Fibroblast of skin of scalp (primary cell): ENCODE results near the gene RIOK3. TPM values are rescaled to one million over a fixed set of nuclear protein-coding genes. Genes with fewer than 3 reads are reported as not detected.
"Not testable (repeated sequence)": the region's sequence is repeated elsewhere in the genome, so short reads cannot be mapped to it uniquely, and the experiment has no call there.

Experiments used
- DNase-seq: peaks from one replicate; pipeline ENCODE4 v3.0.0-alpha.2; 2013
- polyA plus RNA-seq, 2 experiments: library from polyadenylated mRNA; unstranded; fragments of 120-200 nt; gene quantifications; one replicate each; pipeline ENCODE4 v1.2.1, GENCODE V29; 2013; ENCODE audit not compliant: insufficient read length in 2 of 2

The RIOK3 gene, protein sequence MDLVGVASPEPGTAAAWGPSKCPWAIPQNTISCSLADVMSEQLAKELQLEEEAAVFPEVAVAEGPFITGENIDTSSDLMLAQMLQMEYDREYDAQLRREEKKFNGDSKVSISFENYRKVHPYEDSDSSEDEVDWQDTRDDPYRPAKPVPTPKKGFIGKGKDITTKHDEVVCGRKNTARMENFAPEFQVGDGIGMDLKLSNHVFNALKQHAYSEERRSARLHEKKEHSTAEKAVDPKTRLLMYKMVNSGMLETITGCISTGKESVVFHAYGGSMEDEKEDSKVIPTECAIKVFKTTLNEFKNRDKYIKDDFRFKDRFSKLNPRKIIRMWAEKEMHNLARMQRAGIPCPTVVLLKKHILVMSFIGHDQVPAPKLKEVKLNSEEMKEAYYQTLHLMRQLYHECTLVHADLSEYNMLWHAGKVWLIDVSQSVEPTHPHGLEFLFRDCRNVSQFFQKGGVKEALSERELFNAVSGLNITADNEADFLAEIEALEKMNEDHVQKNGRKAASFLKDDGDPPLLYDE
- 62.7 TPM for polyA plus RNA-seq (2013, experiment 1 of 2; ENCODE audit: insufficient read length)
- 74.0 TPM for polyA plus RNA-seq (2013, experiment 2 of 2; ENCODE audit: insufficient read length)

DNA sequence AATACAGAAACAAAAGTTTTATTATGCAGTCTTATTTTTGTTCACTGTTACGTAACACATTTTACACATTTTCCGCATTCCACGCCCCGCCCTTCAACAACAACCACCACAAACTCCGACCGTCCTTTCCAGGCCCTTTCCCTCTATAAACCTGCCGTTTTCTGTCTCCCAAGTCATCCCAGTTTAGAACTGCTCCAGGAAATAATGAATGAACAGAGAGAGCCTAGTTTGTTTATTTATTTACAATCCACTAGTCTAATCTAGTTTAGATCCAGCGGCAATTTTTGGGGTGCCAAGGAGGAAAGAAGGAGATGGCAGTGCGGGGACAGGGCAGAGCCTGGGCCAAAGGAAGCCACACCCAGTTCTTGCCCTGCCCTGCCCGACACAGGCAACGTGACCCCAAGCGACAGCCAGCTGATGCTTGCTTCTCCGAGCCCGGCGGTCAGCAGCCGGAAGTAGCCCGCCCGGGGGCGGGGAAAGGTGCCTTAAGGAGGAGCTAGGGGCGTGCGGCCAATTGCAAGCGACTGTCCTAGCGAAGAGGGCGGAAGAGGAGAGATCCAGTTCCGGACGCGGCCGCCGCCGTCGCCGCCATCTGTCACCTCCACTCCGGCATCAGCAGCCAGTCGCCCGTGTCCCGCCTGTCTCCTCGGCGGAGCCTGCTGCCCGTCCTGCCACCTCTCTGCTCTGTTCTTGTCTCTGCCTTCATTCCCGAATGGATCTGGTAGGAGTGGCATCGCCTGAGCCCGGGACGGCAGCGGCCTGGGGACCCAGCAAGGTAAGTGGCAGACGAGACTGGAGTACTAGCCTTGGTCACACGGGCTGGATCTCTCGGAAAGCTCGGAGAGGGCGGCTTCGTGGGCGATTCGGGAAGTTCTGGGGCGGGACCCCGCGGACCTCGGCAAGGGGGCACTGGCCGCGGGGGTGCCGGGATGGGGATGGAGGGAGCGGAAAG is at the start of gene RIOK3:
Gene RIOK3, plus strand, starts transcription at position 560 of the 952 bp plus-strand sequence. Its CDS starts 153 bp downstream, at position 713.
- peak; percentile 96 for DNase-seq

DNA sequence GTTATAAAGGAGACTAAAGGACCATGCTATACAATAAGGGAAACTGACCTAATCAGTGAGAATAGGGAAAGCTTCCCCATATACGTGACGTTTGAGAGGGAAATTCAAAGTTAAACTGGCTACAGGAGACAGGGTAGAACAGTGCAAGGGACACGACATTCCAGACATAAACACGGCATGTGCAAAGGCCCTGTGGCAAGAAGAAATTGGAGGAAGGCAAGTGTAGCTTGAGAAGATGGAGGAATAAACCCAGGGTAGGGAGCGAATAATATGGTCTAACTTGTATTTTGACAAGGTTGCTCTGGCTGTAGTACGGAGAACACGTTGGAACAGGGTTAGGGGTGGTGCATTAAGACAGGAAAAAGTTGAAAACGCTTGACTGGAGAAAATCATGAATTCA is 49.8 kb upstream of the RIOK3 start:
- no peak for DNase-seq

DNA sequence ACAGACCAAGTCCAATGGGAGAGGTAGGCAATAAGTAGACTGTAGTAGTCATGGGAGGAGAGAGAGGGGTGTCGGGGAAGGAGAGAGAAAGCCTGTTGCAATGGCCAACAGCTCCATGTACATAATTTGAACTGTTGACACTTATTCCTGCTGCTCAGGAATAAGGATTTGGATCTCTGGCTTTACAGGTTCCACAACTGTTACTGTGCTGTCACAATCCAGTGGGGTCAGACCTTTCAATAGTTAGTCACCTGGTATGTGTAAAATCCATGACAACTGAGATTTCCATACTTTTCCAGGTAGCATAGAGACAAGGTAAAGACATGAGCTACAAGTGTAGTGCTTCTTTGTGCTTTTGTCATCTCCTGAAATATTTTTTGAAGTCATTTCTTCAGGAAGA is 47.5 kb upstream of the RIOK3 start:
- no peak for DNase-seq

DNA sequence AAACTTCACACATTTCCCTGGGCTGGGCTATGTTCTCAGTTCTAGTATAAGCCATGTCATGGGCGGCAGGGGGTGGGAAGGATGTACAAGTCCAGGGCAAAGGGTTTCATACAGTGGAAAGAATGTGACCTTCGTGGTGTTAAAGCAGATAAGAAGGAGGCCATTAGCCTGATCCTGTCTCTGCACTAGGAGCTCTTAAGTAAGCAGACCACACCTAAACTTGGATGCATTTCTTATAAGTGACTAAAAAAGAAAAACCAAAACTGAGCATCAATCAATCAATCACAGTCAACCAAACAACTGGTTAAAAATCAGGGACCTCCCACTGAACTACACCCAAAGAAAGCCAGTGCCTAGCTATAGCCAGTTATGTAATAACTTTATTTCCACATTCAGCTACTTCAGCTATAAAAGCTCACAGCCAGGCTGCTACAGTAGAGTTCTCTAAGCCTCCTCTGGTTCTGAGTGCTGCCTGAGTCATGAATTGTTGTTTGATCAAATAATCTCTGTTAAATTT is 46.8 kb upstream of the RIOK3 start:
- peak; percentile 17 for DNase-seq

DNA sequence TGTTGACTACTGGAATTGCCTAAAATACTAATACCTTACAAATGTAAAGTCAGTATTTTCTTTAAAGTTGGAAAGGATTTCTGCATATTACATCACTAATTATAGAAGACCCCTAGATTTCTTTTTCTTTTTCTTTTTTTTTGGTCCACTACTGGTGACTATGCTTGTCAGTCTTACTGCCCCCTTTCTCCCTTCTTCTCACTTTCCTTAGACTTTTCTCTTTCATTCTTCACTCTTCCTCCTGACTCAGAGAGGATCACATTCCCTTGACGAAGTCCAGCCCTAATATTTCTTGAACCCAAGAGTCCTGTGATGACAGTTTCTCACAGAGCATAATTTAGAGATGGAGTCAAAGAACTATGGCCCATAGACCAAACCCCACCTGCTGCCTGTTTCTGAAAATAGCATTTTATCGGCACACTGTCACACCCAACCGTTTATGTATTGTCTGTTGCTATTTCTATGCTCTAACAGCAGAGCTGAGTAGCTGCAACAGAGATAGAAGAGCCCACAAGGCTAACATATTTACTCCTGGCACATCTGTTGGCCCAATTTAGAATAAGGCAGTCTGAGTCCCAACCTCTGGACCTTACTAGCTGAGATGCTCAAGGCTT is 40.6 kb upstream of the RIOK3 start:
- DNase-seq = no peak

DNA sequence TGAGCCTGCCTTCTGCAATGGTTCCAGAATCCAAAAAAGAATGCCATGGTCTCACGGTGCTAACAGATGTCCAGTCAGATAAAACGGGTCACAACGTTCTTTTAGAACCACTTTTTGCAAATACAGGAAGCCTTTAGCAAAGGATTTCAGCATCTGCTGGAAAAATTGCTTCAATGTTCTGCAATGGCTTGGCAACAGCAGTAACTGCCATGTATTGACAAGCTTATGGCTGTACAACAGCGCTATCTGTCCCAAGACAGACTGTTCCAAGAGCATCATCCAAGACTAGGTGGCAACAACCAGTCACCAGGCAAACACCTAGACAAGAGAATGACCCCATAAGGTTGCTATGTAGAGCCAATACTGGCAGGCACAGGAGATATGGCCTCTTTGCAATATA is 37.6 kb upstream of the RIOK3 start:
- no peak for DNase-seq

DNA sequence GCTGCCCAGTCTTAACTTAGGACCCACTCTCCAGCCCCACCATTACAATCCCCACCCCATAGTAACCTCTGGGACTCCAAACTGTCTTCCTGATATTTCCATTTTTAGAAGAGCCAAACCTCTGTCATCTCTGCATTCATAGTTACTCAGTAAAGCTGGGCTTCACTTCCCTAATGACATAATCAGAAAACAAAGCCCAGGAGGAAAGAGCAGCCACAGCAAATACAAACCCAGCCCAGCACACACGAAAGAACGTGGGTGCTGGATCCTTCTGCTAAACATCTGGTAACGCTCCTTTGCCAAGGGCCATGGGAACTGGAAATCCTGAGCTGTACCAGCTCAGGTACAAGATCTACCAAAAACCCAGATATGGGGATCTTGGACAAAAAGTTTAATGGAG is 36.8 kb upstream of the RIOK3 start:
- no peak for DNase-seq

DNA sequence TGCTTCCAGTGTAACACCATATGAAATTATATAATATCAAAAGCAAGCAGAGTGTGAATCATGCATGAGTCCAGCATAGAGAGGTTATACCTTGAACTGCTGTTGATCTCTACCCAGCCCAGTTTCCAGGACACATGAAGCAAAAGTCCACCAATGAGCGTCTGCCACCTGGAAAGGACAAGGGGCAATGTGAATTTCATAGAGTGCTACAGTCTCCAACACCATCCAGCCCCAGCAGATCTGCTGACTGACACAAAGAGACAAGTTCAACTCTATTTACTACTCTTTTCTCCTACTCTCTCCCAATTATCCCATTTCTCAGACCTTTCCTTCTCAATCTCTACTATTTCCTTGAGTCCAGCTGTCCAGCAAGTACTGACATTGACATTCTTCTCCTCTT is 31.8 kb upstream of the RIOK3 start:
- DNase-seq = no peak

DNA sequence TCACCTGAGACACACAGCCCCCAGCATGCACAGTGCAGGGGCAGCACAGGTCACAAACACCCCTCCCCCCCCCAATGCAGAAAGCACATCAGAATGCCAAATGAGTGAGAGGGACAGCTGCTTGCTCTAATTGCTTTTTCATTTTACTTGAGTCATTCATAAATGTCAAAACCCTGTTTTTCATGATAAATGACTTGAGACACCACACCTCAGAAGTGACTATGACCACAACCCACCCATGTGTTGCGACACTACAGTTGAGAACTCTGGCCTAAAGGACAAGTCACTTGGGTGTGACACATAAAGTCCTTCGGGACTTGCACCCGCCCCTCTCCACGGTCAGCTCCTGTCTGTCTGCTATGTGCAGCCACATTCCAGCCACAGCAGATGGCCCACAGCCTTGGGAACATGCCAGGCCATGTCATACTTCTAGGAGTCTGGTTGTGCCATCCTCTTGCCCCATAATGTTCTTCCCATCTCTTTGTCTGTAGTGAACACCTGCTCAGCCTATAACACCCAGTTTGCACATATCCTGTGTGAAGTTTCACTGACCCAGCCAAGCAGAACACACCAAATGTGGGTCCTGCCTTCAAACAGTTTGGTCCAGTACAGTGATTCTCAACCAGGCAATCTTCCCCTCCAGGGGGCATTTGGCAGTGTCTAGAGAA is 30.2 kb upstream of the RIOK3 start:
- DNase-seq = peak; percentile 72

DNA sequence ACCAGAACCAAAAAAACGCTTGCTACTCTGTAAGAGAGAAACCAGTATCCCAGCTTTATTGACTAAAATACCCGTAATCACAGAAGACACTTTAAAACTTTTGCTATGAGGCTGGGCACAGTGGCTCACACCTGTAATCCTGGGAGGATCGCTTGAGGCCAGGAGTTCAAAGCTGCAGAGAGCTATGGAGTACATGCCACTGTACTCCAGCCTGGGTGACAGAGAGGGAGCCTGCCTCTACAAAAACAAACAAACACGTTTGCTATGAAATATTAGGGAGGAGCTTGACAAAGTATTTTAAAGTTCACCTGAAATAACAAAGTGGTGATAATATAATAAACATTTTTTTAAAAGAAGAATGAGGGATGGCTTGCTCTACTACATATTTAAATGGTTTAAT is 28.5 kb upstream of the RIOK3 start:
- no peak for DNase-seq

DNA sequence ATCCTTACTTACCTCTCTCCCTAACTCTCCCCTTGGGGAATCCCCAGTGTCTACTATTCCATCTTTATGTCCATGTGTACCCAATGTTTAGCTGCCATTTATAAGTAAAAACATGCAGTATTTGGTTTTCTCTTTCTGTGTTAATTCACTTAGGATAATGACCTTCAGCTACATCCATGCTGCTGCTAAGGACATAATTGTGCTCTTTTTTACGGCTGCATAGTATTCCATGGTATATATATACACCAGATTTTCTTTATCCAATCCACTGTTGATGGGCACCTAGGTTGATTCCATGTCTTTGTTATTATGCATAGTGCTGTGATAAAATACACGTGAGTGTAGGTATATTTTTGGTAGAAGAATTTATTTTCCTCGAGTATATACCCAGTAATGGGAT is 24.3 kb upstream of the RIOK3 start:
- DNase-seq = no peak

DNA sequence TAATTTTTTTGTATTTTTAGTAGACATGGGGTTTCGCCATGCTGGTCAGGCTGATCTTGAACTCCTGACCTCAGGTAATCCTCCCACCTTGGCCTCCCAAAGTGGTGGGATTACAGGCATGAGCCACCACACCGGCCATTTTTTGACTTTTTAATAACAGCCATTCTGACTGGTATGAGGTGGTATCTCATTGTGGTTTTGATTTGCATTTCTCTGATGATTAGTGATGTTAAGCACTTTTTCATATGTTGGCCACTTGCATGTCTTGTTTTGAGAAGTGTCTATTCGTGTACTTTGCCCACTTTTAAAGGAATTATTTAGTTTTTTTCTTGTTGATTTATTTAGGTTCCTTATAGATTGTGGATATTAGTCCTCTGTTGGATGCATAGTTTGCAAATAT is 23.5 kb upstream of the RIOK3 start:
- DNase-seq = not testable (repeated sequence)

DNA sequence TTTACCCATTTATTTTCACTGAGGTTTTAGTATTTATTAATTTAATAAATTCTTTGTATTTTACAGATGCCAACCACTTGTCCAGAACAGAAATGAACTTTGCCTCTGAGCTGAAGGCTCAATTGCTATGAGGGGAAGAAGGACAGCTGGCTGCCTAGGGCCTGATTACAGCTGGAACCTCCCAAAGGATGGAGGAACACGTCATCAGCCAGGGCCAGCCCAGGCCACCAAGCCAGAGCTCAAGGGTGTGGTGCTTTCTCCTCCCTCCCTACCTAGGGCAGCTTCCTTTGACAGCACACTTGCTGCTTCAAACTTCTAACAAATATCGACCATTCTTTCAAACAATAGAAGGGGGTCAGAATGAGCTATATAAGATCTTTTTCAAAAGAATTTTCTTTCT is 19.7 kb upstream of the RIOK3 start:
- no peak for DNase-seq

DNA sequence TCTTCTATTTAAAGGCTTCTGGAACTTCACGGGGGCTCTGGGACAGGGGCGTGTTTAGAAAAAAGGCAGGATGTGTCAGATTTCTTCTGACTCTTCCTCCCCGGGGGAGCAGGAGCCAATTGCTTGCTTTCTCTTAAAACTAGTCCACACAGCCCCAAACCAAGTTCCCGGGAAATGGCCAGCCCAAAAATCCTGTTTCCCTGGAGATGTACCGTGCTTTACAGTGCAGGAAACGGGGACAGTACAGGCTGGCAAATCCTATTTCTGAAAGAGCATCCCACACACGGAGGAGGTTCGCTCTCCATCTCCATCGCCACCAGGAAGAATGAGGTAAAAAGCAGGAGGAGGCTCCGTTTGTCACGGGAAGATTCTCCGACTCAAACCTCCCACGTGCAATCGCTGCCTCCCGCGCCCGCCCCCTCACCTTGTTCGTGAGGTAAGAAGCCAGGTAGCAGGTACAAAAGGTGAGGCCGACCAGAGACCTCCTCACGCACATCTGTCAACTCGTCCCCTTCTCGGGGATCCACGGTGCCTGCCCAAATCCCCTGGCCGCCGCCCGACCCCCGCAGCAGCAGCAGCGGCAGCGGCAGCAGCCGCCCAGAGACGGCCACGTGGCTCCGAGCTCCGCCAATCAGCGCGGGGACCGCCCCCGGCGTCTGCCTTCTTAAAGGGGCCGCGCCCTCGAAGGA is 15.6 kb upstream of the RIOK3 start:
- DNase-seq = peak; percentile 75

DNA sequence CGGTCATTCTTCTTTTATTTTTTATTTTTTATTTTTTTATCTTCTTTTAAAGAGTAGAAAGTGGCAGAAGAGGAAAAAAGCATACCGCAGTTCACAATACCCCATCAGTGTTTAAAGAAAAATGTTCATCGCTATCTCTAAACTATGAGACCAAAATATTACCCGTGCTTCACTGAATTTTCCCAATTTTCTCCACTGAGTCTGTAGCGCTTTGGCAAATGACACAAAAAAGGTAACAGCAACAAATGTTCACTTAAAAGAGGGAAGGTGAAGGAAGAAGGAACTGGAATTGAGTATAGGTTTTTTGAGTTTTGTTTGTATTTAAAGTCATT is 15.1 kb upstream of the RIOK3 start:
- no peak for DNase-seq

DNA sequence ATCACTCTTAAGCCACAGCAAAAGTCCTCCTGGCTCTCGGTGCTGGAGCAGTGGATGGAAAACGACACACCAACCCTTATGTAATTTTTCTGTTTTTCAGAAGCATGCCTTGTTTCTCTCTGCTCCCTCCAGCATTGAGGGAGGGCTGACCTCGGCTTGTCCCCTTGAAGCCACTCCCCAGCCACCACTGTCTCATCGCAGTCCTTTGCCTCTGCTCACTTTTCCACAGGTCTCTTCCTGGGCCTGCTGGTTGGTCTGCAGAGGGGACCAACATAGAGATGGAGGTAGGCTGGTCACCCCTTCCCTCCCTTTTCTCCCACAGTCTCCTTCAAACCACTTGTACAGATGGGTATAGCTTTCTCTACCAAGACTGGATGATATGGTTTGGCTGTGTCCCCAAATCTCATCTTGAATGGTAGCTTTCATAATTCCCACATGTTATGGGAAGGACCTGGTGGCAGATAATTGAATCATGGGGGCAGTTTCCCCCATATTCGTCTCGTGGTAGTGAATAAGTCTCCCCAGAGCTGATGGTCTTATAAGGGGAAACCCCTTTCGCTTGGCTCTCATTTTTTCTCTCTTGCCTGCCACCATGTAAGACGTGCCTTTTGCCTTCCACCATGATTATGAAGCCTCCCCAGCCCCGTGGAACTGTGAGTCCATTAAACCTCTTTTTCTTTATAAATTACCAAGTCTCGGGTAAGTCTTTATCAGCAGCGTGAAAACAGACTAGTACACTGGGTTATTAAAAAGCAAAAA is 14.3 kb upstream of the RIOK3 start:
- DNase-seq = no peak

DNA sequence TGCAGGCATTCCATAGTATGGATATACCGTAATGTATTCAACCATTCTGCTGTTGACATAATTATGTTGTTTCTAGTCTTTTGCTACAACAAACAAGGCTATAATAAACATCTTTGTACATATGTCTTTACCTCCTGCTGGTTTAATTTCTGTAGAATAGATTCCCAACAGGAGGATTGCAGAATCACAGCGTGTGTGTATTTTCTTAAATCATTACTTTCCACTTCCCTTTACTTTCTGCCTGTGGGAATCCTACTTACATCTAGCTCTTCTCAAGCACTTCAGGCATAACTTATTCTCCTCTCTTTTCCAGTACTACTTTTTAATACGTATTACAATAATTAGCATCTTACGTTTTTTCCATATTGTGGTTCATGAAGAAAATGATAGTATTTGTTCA is 13.0 kb upstream of the RIOK3 start:
- no peak for DNase-seq

DNA sequence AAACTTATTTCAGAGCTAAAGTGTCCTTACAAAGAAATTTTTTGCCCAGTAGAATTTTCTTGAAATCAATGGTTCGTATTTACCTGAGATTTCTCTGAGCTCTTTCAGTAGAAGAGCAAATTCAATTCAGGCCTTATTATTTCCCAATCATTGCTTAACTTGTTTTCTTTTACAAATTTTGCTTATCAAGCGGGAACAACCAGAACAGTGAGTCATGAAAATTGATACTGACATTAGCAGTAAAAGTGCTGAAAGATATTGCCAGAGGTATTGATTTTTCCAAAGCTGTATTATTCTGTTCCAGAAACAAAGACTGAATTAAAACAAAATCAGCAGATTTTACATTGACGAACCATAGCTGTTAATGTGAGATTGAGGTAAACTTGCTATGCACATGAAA is 10.1 kb upstream of the RIOK3 start:
- DNase-seq = no peak

DNA sequence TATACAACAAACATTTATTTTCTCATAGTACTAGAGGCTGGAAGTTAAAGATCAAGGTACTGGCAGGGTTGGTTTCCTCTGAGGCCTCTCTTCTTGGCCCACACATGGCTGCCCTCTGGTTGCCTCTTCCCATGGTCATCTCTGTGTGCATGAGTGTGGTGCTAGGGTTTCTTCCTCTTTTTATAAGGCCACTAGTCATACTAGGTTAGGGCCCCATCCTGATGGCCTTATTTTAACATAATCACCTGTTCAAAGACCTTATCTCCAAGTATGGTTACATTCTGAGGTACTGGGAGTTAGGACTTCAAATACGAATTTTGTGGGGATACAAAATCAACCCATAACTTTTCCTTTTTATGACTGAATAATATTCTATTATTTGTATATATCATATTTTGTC is 4.8 kb upstream of the RIOK3 start:
- DNase-seq = no peak

DNA sequence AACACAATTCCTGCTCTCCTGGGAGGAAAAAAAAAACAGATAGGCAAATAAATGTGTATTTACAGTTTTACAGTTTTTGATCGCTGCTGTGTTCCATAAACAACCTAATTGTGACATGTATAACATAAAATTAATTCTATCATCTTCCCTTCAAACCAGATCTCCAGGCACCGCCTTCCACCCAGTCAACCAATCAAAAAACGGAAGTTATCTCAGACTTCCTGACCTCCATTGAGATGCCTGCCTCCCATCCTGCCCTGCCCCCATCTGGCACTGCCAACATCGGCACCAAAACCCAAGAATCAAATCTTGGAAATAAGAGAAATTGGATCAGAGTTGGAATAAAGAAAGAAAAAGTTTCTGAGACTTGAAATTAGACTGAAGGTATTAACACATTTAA is 3.1 kb upstream of the RIOK3 start:
- DNase-seq = no peak

DNA sequence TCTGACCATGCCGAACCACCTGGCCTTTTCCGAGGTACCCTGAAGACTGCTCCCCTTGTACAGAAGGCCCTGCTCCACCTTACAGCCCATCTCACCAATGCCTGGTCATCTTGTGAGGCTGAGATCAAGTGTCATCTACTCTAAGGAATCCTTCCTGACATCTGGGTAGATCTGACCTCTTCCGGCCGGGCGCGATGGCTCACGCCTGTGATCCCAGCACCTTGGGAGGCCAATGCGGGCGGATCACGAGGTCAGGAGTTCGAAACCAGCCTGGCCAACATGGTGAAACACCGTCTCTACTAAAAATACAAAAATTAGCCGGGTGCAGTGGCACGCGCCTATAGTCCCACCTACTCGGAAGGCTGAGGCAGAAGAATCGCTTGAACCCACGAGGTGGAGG is 2.1 kb upstream of the RIOK3 start:
- no peak for DNase-seq
